KOPT-K1 (cell line): ENCODE data around the gene NAXD.
"Not testable (repeated sequence)": the region's sequence is repeated elsewhere in the genome, so short reads cannot be mapped to it uniquely, and the experiment has no call there.

Experiments
- H3K27ac ChIP-seq: fragments of 200-600 bp; sonication (generic); 2 replicates; pipeline ENCODE4 v1.5.1; 2016; ENCODE audit warnings: antibody characterized with exemption, mild to moderate bottlenecking, low read depth, low read length; ENCODE audit not compliant: poor library complexity, severe bottlenecking
- H3K36me3 ChIP-seq: fragments of 200-600 bp; sonication (generic); 2 replicates; pipeline ENCODE4 v1.5.1; 2017; ENCODE audit warnings: antibody characterized with exemption, mild to moderate bottlenecking, low read length, moderate library complexity; ENCODE audit not compliant: insufficient read depth
- H3K9me3 ChIP-seq: fragments of 200-600 bp; sonication (generic); 2 replicates; pipeline ENCODE4 v1.5.1; 2017; ENCODE audit warnings: antibody characterized with exemption, low read length, mild to moderate bottlenecking; ENCODE audit not compliant: insufficient read depth, poor library complexity, severe bottlenecking

Gene NAXD

GRCh38 chr13:110630566-110631119 lies 15.3 kb downstream of the NAXD start:
- H3K9me3 ChIP-seq: no peaks in the 10 kb centered on the region
- H3K36me3 ChIP-seq: peaks cover 73% of the 10 kb centered on the region
- no peak overlapping the region for H3K27ac ChIP-seq

DNA sequence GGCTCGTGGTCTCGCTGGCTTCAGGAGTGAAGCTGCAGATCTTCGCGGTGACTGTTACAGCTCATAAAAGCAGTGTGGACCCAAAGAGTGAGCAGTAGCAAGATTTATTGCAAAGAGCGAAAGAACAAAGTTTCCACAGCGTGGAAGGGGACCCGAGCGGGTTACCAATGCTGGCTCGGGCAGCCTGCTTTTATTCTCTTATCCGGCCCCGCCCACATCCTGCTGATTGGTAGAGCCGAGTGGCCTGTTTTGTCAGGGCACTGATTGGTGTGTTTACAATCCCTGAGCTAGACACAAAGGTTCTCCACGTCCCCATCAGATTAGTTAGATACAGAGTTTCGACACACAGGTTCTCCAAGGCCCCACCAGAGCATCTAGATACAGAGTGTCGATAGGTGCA lies 16.9 kb downstream of the NAXD start:
- H3K36me3 ChIP-seq: peaks cover 79% of the 10 kb centered on the region
- H3K9me3 ChIP-seq, H3K27ac ChIP-seq: not testable (repeated sequence)

GRCh38 chr13:110633776-110634175 lies 18.4 kb downstream of the NAXD start:
- Histone ChIP-seq H3K9me3 (no peaks in the 10 kb centered on the region), H3K27ac (no peak overlapping the region), H3K36me3 (peaks cover 79% of the 10 kb centered on the region)

- H3K36me3 ChIP-seq: peaks cover 79% of the 10 kb centered on the region
These were observed 19.2 kb downstream of the NAXD start for GRCh38 chr13:110634558-110634957.

GRCh38 chr13:110635405-110636002 lies 20.2 kb downstream of the NAXD start:
- Histone ChIP-seq H3K27ac (no peak overlapping the region), H3K36me3 (peaks cover 79% of the 10 kb centered on the region)

More at GRCh38 chr13:110634558-110634957, 19.2 kb downstream of the NAXD start:
- H3K27ac ChIP-seq: no peak overlapping the region
- no peaks in the 10 kb centered on the region for H3K9me3 ChIP-seq

GRCh38 chr13:110636053-110636475 lies 20.7 kb downstream of the NAXD start:
- Histone ChIP-seq H3K36me3 (peaks cover 79% of the 10 kb centered on the region), H3K9me3 (no peaks in the 10 kb centered on the region), H3K27ac (no peak overlapping the region)

More at GRCh38 chr13:110635405-110636002, 20.2 kb downstream of the NAXD start:
- H3K9me3 ChIP-seq: no peaks in the 10 kb centered on the region

DNA sequence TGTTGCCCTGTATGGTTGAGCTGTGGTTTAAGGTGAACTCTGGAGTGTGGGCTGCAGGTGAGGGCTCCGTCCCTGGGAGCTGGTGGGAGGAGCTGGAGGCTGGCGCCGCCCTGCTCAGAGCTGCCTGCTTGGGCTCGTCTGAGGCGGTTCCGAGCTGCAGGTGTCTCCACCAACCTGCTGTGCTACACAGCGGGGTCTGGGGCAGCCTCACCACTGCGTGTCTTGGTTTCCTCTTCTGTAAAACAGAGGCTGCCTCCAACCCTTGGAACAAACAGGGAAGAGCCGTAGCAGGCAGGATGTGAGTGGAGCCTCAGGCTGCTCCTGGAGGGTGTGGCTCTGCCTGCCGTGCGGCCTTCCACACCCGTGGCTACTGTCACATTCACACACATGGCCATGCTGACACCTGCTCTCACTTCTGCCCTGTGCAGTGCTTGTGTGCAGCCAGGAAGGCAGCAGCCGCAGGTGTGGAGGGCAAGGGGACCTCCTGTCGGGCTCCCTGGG lies 21.4 kb downstream of the NAXD start:
- no peaks in the 10 kb centered on the region for H3K9me3 ChIP-seq
- peaks cover 81% of the 10 kb centered on the region for H3K36me3 ChIP-seq
- H3K27ac ChIP-seq: no peak overlapping the region

GRCh38 chr13:110637275-110637674 lies 21.9 kb downstream of the NAXD start:
- no peak overlapping the region for H3K27ac ChIP-seq
- no peaks in the 10 kb centered on the region for H3K9me3 ChIP-seq
- H3K36me3 ChIP-seq: peaks cover 86% of the 10 kb centered on the region

GRCh38 chr13:110637747-110638146 lies 22.4 kb downstream of the NAXD start:
- H3K27ac ChIP-seq: no peak overlapping the region
- no peaks in the 10 kb centered on the region for H3K9me3 ChIP-seq
- peaks cover 91% of the 10 kb centered on the region for H3K36me3 ChIP-seq

- peaks cover 96% of the 10 kb centered on the region for H3K36me3 ChIP-seq
These were observed 22.9 kb downstream of the NAXD start for GRCh38 chr13:110638257-110638656.

GRCh38 chr13:110638814-110639806 lies 23.8 kb downstream of the NAXD start:
- no peak overlapping the region for H3K27ac ChIP-seq
- H3K9me3 ChIP-seq: no peaks in the 10 kb centered on the region
- H3K36me3 ChIP-seq: peaks cover 100% of the 10 kb centered on the region

More at GRCh38 chr13:110638257-110638656, 22.9 kb downstream of the NAXD start:
- Histone ChIP-seq H3K9me3 (no peaks in the 10 kb centered on the region), H3K27ac (no peak overlapping the region)

GRCh38 chr13:110639935-110640334 lies 24.6 kb downstream of the NAXD start:
- H3K36me3 ChIP-seq: peaks cover 98% of the 10 kb centered on the region
- H3K27ac ChIP-seq: no peak overlapping the region

GRCh38 chr13:110640591-110641029 lies 25.3 kb downstream of the NAXD start:
- H3K9me3 ChIP-seq: no peaks in the 10 kb centered on the region
- H3K27ac ChIP-seq: no peak overlapping the region
- H3K36me3 ChIP-seq: peaks cover 97% of the 10 kb centered on the region

More at GRCh38 chr13:110639935-110640334, 24.6 kb downstream of the NAXD start:
- no peaks in the 10 kb centered on the region for H3K9me3 ChIP-seq

- Histone ChIP-seq H3K27ac (no peak overlapping the region), H3K9me3 (no peaks in the 10 kb centered on the region), H3K36me3 (peaks cover 97% of the 10 kb centered on the region)
These were observed 26.0 kb downstream of the NAXD start for GRCh38 chr13:110641055-110642015.
